ENCODE measurements around the gene GRAP2. TPM values are rescaled to one million over a fixed set of nuclear protein-coding genes. Genes with fewer than 3 reads are reported as not detected.
"Not testable (repeated sequence)": the region's sequence is repeated elsewhere in the genome, so short reads cannot be mapped to it uniquely, and the experiment has no call there.

GRAP2 gene
- total and polyA plus RNA-seq, 2 experiments from 2014 or later, result 0.42 TPM; not detected in 1

GRCh38 chr22:39873965-39874364, 26.9 kb upstream of the GRAP2 start (continued):
- no peak for TF ChIP-seq STAT1 (IDR thresholded peaks at IDR 0.05; ENCODE audit: unreplicated experiment)
- no peak for TF ChIP-seq REST (IDR thresholded peaks at IDR 0.05; ENCODE audit: unreplicated experiment)
- no peak for TF ChIP-seq ZNF331 (CRISPR knock-in tag; IDR thresholded peaks at IDR 0.05; ENCODE audit: low read depth)
- no peak for TF ChIP-seq EZH2 (IDR thresholded peaks at IDR 0.05; ENCODE audit: low read depth, unreplicated experiment)
- no peak for TF ChIP-seq CREB1 (CRISPR knock-in tag; IDR thresholded peaks at IDR 0.05; ENCODE audit: low read depth)
- no peak for TF ChIP-seq JUNB (IDR thresholded peaks at IDR 0.05; ENCODE audit: unreplicated experiment)
- TF ChIP-seq EZH2phosphoT487 (IDR thresholded peaks at IDR 0.05; ENCODE audit: unreplicated experiment), result no peak
- TF ChIP-seq ETS1 (IDR thresholded peaks at IDR 0.05), result no peak

GRCh38 chr22:39875176-39875885, 25.6 kb upstream of the GRAP2 start:
- H3K27me3 Mint-ChIP-seq (ENCODE audit: insufficient read depth, low read depth, poor library complexity); H3K4me3 ChIP-seq; H2AFZ ChIP-seq; H3K79me2 ChIP-seq (replicated peaks; ENCODE audit: insufficient read depth); H4K20me1 ChIP-seq (replicated peaks; ENCODE audit: insufficient read depth); H3K27ac Mint-ChIP-seq; H3K36me3 Mint-ChIP-seq (ENCODE audit: low read depth); H3K27ac ChIP-seq (ENCODE audit: low read depth); H3K36me3 ChIP-seq (ENCODE audit: insufficient read depth); H3K27me3 ChIP-seq (ENCODE audit: insufficient read depth); H3K9me2 ChIP-seq (ENCODE audit: insufficient read depth); H3K4me3 Mint-ChIP-seq; H3F3A ChIP-seq (replicated peaks; ENCODE audit: low read depth); DNase-seq (ENCODE audit: low spot score); H3K4me2 ChIP-seq; H3K9me3 Mint-ChIP-seq; H3K4me1 Mint-ChIP-seq; H3K4me1 ChIP-seq (ENCODE audit: insufficient read depth): not testable (repeated sequence)
- peak; percentile 28; the same call in 2 of the 3 replicates for ATAC-seq
